Breast epithelium (tissue), 4 donors: ENCODE measurements around the gene AP2A1. TPM values are rescaled to one million over a fixed set of nuclear protein-coding genes. Genes with fewer than 3 reads are reported as not detected.

Experiments
- DNase-seq, 2 donors: peaks; one replicate each; pipeline ENCODE4 v3.0.0-alpha.2; 2019; ENCODE audit warnings: low spot score in 2 of 2
- H3K27ac ChIP-seq, 2 donors: fragments of 200-600 bp; sonication (generic) in 1 of 2; one replicate each; pipeline ENCODE4 v1.5.1; 2016 to 2019; ENCODE audit warnings: mild to moderate bottlenecking in 1 of 2
- H3K27me3 ChIP-seq, 2 donors: fragments of 200-600 bp; sonication (generic) in 1 of 2; one replicate each; pipeline versions ENCODE4 v1.5.1 to v1.6.0; 2017 to 2019; ENCODE audit warnings: control low read depth in 1 of 2, mild to moderate bottlenecking in 1 of 2
- H3K36me3 ChIP-seq: fragments of 200-600 bp; one replicate; pipeline ENCODE4 v1.5.1; 2019
- H3K4me1 ChIP-seq, 2 donors: fragments of 200-600 bp; sonication (generic); one replicate each; pipeline ENCODE4 v1.5.1; 2016 to 2019; ENCODE audit warnings: control low read depth in 1 of 2
- H3K4me3 ChIP-seq, 3 donors: fragments of 200-600 bp; sonication (generic); 1 replicate in 2 of 3; 2 replicates in 1 of 3; pipeline ENCODE4 v1.5.1; 2016 to 2019; ENCODE audit warnings: mild to moderate bottlenecking in 3 of 3, moderate library complexity in 2 of 3
- H3K9me3 ChIP-seq, 2 donors: fragments of 200-600 bp; sonication (generic) in 1 of 2; one replicate each; pipeline ENCODE4 v1.5.1; 2016 to 2019; ENCODE audit warnings: control low read depth in 1 of 2
- CTCF ChIP-seq, 3 donors: fragments of 450-650 bp; IDR thresholded peaks; one replicate each; pipeline ENCODE4 v1.5.1; 2016 to 2017; ENCODE audit warnings: antibody characterized with exemption in 3 of 3, mild to moderate bottlenecking in 3 of 3, moderate library complexity in 3 of 3
- POLR2A ChIP-seq: fragments of 450-650 bp; IDR thresholded peaks from one replicate; pipeline ENCODE4 v1.6.1; 2016; ENCODE audit warnings: antibody characterized with exemption, mild to moderate bottlenecking, moderate library complexity
- POLR2AphosphoS5 ChIP-seq, 3 donors: sonication (generic); formaldehyde crosslinking; IDR thresholded peaks; one replicate each; pipeline ENCODE4 v1.6.1; 2017; ENCODE audit warnings: antibody characterized with exemption in 3 of 3
- intact Hi-C: fragments of 100-400 bp; cut with DNase I; formaldehyde crosslinking; loops from one replicate; pipeline ENCODE4 v1.15.1; 2023; ENCODE audit warnings: low total_unique reads
- total RNA-seq, 3 donors: library from RNA; depleted of rRNA; stranded (reverse); fragments of >200 nt; gene quantifications; one replicate each; pipeline ENCODE4 v1.1.0, GENCODE V29; 2016

The AP2A1 gene
- total RNA-seq, 3 donors from 2014 or later: 42.1 to 71.0 (median 59.3) TPM

- TF ChIP-seq CTCF (IDR thresholded peaks at IDR 0.05) (no peak), POLR2AphosphoS5 (IDR thresholded peaks at IDR 0.05) (no peak), POLR2A (no peak)
- Histone ChIP-seq H3K27ac (no peak overlapping the region), H3K4me3 (no peak overlapping the region), H3K4me1 (no peaks in the 10 kb centered on the region), H3K9me3 (no peaks in the 10 kb centered on the region), H3K36me3 (no peaks in the 10 kb centered on the region), H3K27me3 (no peaks in the 10 kb centered on the region)
- intact Hi-C loops: no loop called here
- no peak for DNase-seq
These were observed 9.6 kb downstream of the AP2A1 start for GRCh38 chr19:49776371-49776764.

GRCh38 chr19:49779731-49780555 lies 13.1 kb downstream of the AP2A1 start:
- Histone ChIP-seq H3K4me1 (no peaks in the 10 kb centered on the region), H3K9me3 (no peaks in the 10 kb centered on the region), H3K4me3 (no peak overlapping the region), H3K36me3 (no peaks in the 10 kb centered on the region), H3K27me3 (no peaks in the 10 kb centered on the region), H3K27ac (no peak overlapping the region)
- DNase-seq: no peak
- intact Hi-C loops: no loop called here
- TF ChIP-seq POLR2AphosphoS5 (IDR thresholded peaks at IDR 0.05) (no peak), POLR2A (no peak), CTCF (IDR thresholded peaks at IDR 0.05) (no peak)

- TF ChIP-seq CTCF (IDR thresholded peaks at IDR 0.05) (no peak), POLR2AphosphoS5 (IDR thresholded peaks at IDR 0.05) (no peak), POLR2A (no peak)
- Histone ChIP-seq H3K27me3 (no peaks in the 10 kb centered on the region), H3K27ac (no peak overlapping the region), H3K4me1 (no peaks in the 10 kb centered on the region), H3K9me3 (no peaks in the 10 kb centered on the region), H3K36me3 (no peaks in the 10 kb centered on the region), H3K4me3 (no peak overlapping the region)
- intact Hi-C loops: no loop called here
- no peak for DNase-seq
These were observed 14.1 kb downstream of the AP2A1 start for GRCh38 chr19:49780861-49781260.

GRCh38 chr19:49781394-49781793 lies 14.6 kb downstream of the AP2A1 start:
- H3K4me1 ChIP-seq: no peaks in the 10 kb centered on the region
- H3K9me3 ChIP-seq: no peaks in the 10 kb centered on the region
- DNase-seq: no peak
- no peaks in the 10 kb centered on the region for H3K36me3 ChIP-seq
- no peak overlapping the region for H3K4me3 ChIP-seq
- intact Hi-C loops: no loop called here
- H3K27ac ChIP-seq: no peak overlapping the region
- TF ChIP-seq CTCF (IDR thresholded peaks at IDR 0.05) (no peak), POLR2AphosphoS5 (IDR thresholded peaks at IDR 0.05) (no peak), POLR2A (no peak)
- no peaks in the 10 kb centered on the region for H3K27me3 ChIP-seq

- no peak overlapping the region for H3K27ac ChIP-seq
- H3K9me3 ChIP-seq: no peaks in the 10 kb centered on the region
- no peak for DNase-seq
- TF ChIP-seq POLR2A: no peak
- no peak for TF ChIP-seq CTCF (IDR thresholded peaks at IDR 0.05)
- TF ChIP-seq POLR2AphosphoS5 (IDR thresholded peaks at IDR 0.05): no peak
- H3K36me3 ChIP-seq: no peaks in the 10 kb centered on the region
- H3K4me1 ChIP-seq: no peaks in the 10 kb centered on the region
- H3K4me3 ChIP-seq: no peak overlapping the region
- intact Hi-C loops: no loop called here
- H3K27me3 ChIP-seq: no peaks in the 10 kb centered on the region
These were observed 15.7 kb downstream of the AP2A1 start for GRCh38 chr19:49782515-49782914.
